PC-3 (cell line): ENCODE data around the gene GZMB.

Source experiments
- CTCF ChIP-seq: fragments of 300-600 bp; sonication (generic); conservative IDR thresholded peaks from 2 replicates; pipeline ENCODE4 v1.5.1; 2017; ENCODE audit warnings: antibody characterized with exemption, low read depth, mild to moderate bottlenecking, low read length
- EZH2 ChIP-seq: fragments of 300-600 bp; sonication (generic); IDR thresholded peaks from one replicate; pipeline ENCODE4 v1.6.1; 2017; ENCODE audit warnings: antibody characterized with exemption, mild to moderate bottlenecking, low read length; ENCODE audit not compliant: unreplicated experiment

GRCh38 chr14:24630087-24630871, 3.7 kb downstream of the GZMB start:
- TF ChIP-seq CTCF = no peak
- no peak for TF ChIP-seq EZH2
